ENCODE results near the gene RCOR1.

DNA sequence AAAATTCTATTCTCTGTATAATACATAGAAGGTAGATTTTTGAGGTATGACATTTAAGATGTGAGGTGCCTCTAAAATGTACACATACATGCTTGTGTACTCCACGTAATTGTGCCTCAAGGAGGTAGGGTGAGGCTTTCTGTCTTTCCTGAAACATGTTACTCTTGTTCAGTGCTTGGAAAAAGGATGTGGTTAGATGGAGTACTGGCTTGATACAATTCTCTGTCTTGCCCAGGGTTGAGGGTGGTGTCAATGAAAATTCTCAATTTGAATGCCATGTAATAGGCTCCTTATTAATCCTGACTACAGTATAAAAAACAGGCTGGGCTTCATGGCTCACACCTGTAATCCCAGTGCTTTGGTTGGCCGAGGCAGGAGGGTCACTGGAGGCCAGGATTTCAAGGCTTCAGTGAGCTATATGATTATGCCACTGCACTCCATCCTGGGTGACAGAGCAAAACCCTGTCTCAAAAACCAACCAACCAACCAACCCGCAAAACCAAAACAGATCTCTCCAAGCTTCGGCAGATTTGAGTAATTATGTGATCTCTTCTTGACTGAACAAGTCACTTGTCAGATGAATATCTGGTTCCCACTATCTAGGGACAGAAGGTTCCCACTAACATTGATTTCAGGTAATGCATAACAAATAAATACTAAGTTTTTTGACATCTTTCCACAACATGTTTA, 41.6 kb downstream of the RCOR1 start:
- TF ChIP-seq, protein P1, sequence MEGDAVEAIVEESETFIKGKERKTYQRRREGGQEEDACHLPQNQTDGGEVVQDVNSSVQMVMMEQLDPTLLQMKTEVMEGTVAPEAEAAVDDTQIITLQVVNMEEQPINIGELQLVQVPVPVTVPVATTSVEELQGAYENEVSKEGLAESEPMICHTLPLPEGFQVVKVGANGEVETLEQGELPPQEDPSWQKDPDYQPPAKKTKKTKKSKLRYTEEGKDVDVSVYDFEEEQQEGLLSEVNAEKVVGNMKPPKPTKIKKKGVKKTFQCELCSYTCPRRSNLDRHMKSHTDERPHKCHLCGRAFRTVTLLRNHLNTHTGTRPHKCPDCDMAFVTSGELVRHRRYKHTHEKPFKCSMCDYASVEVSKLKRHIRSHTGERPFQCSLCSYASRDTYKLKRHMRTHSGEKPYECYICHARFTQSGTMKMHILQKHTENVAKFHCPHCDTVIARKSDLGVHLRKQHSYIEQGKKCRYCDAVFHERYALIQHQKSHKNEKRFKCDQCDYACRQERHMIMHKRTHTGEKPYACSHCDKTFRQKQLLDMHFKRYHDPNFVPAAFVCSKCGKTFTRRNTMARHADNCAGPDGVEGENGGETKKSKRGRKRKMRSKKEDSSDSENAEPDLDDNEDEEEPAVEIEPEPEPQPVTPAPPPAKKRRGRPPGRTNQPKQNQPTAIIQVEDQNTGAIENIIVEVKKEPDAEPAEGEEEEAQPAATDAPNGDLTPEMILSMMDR (IDR thresholded peaks at IDR 0.05; ENCODE audit: poor library complexity), result no peak
- TF ChIP-seq EZH2 (IDR thresholded peaks at IDR 0.05; ENCODE audit: borderline replicate concordance), result no peak

Measured in hepatocyte (in vitro differentiated cells).